CD4-positive, alpha-beta T cell treated with Interleukin-15 for 4 hours (primary cell): ENCODE results near the gene PTPRM.
"Not testable (repeated sequence)": the region's sequence is repeated elsewhere in the genome, so short reads cannot be mapped to it uniquely, and the experiment has no call there.

Experiments
- DNase-seq: peaks from one replicate; pipeline ENCODE4 v3.0.0-alpha.2; 2020; ENCODE audit warnings: low spot score

The PTPRM gene

GRCh38 chr18:7727361-7728076, 160.4 kb downstream of the PTPRM start:
- DNase-seq, result no peak

- DNase-seq, result no peak
Measured at GRCh38 chr18:7728297-7728696, 161.2 kb downstream of the PTPRM start.

GRCh38 chr18:7729868-7730267, 162.8 kb downstream of the PTPRM start:
- no peak for DNase-seq

- no peak for DNase-seq
Measured at GRCh38 chr18:7730682-7731081, 163.6 kb downstream of the PTPRM start.

- DNase-seq, result no peak
Measured at GRCh38 chr18:7733642-7734041, 166.5 kb downstream of the PTPRM start.

- DNase-seq, result no peak
Measured at GRCh38 chr18:7735196-7735595, 168.1 kb downstream of the PTPRM start.

- no peak for DNase-seq
Measured at GRCh38 chr18:7735626-7736175, 168.6 kb downstream of the PTPRM start.

- DNase-seq, result not testable (repeated sequence)
Measured at GRCh38 chr18:7736526-7736925, 169.4 kb downstream of the PTPRM start.

GRCh38 chr18:7737550-7737949, 170.4 kb downstream of the PTPRM start:
- no peak for DNase-seq

- DNase-seq, result no peak
Measured at GRCh38 chr18:7740821-7741220, 173.7 kb downstream of the PTPRM start.

GRCh38 chr18:7741640-7742039, 174.5 kb downstream of the PTPRM start:
- DNase-seq, result no peak

- no peak for DNase-seq
Measured at GRCh38 chr18:7742224-7742623, 175.1 kb downstream of the PTPRM start.

GRCh38 chr18:7743256-7743655, 176.1 kb downstream of the PTPRM start:
- no peak for DNase-seq

- DNase-seq, result no peak
Measured at GRCh38 chr18:7746106-7746505, 179.0 kb downstream of the PTPRM start.

- DNase-seq, result no peak
Measured at GRCh38 chr18:7748251-7749007, 181.3 kb downstream of the PTPRM start.

- no peak for DNase-seq
Measured at GRCh38 chr18:7749008-7749405, 181.9 kb downstream of the PTPRM start.

- DNase-seq, result no peak
Measured at GRCh38 chr18:7749510-7749981, 182.4 kb downstream of the PTPRM start.

GRCh38 chr18:7750095-7750663, 183.1 kb downstream of the PTPRM start:
- DNase-seq, result no peak

GRCh38 chr18:7750966-7751365, 183.8 kb downstream of the PTPRM start:
- DNase-seq, result no peak

- DNase-seq, result no peak
Measured at GRCh38 chr18:7754258-7754657, 187.1 kb downstream of the PTPRM start.

- no peak for DNase-seq
Measured at GRCh38 chr18:7754725-7755181, 187.6 kb downstream of the PTPRM start.

GRCh38 chr18:7755753-7756475, 188.8 kb downstream of the PTPRM start:
- no peak for DNase-seq
